Fibroblast of mammary gland (primary cell): ENCODE measurements around the gene DIP2A.

ENCODE experiments used
- DNase-seq: peaks from one replicate; pipeline ENCODE4 v3.0.0-alpha.2; 2010; ENCODE audit warnings: low read depth
- H3K4me3 ChIP-seq: 2 replicates; pipeline ENCODE4 v1.5.1; 2011; ENCODE audit warnings: low read depth, mild to moderate bottlenecking, low read length, moderate library complexity; ENCODE audit not compliant: control insufficient read depth
- CTCF ChIP-seq: conservative IDR thresholded peaks from 2 replicates; pipeline ENCODE4 v1.5.1; 2011; ENCODE audit warnings: low read depth, low read length, inconsistent platforms; ENCODE audit not compliant: control insufficient read depth, insufficient read depth

DIP2A gene

GRCh38 chr21:46557469-46557868 lies 98.8 kb downstream of the DIP2A start:
- no peak overlapping the region for H3K4me3 ChIP-seq
- DNase-seq, result no peak
- no peak for TF ChIP-seq CTCF

- no peak for TF ChIP-seq CTCF
- H3K4me3 ChIP-seq, result no peak overlapping the region
- DNase-seq, result no peak
These were observed 99.3 kb downstream of the DIP2A start for GRCh38 chr21:46557919-46558392.

GRCh38 chr21:46559291-46559983 lies 100.7 kb downstream of the DIP2A start:
- no peak for DNase-seq
- TF ChIP-seq CTCF, result no peak
- H3K4me3 ChIP-seq, result no peak overlapping the region

- H3K4me3 ChIP-seq, result no peak overlapping the region
- TF ChIP-seq CTCF, result no peak
- DNase-seq, result no peak
These were observed 102.1 kb downstream of the DIP2A start for GRCh38 chr21:46560568-46561444.

GRCh38 chr21:46561445-46562090 lies 102.9 kb downstream of the DIP2A start:
- TF ChIP-seq CTCF, result no peak
- DNase-seq, result no peak
- H3K4me3 ChIP-seq, result no peak overlapping the region

- no peak for DNase-seq
- no peak for TF ChIP-seq CTCF
- no peak overlapping the region for H3K4me3 ChIP-seq
These were observed 103.8 kb downstream of the DIP2A start for GRCh38 chr21:46562472-46562871.
